ENCODE results near the gene HTT.

GRCh38 chr4:3108211-3108610 lies 33.7 kb downstream of the HTT start:
- TF ChIP-seq CTCF (IDR thresholded peaks at IDR 0.05) (no peak), POLR2A (IDR thresholded peaks at IDR 0.05) (no peak)

Measured in adrenal gland (tissue), 5 donors.